ENCODE measurements around the gene TRAPPC4. TPM values are rescaled to one million over a fixed set of nuclear protein-coding genes. Genes with fewer than 3 reads are reported as not detected.

The TRAPPC4 gene
- total and polyA plus RNA-seq, 2 experiments from 2014 or later = 56.1 to 166 TPM

DNA sequence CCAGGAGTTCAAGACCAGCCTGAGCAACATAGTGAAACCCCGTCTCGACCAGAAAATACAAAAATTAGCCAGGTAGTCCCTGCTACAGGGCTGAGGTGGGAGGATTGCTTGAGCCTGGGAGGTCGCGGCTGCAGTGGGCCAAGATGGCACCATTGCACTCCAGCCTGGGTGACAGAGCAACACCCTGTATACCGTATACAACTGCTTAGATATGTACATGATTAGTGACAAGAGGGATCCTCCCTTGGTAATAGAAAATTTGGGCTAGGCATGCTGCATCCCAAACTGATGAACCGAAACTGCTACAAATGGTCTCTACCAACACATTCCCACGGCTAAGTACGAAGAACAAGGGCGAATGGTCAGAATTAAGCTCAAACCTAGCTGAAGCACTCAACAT is 24.4 kb downstream of the TRAPPC4 start:
- no peak overlapping the region for H3K4me3 ChIP-seq
- H3K36me3 ChIP-seq = peaks cover 19% of the 10 kb centered on the region
- H3K27me3 ChIP-seq = no peaks in the 10 kb centered on the region
- no peak for TF ChIP-seq CTCF (IDR thresholded peaks at IDR 0.05; ENCODE audit: low read depth, low read length)
- no peak for DNase-seq (ENCODE audit: low read depth in 1 of 2, low spot score in 1 of 2)
- H3K27ac ChIP-seq = no peak overlapping the region
- no peaks in the 10 kb centered on the region for H3K4me1 ChIP-seq (ENCODE audit: low read depth)
- no peaks in the 10 kb centered on the region for H3K9me3 ChIP-seq (ENCODE audit: low read depth)

DNA sequence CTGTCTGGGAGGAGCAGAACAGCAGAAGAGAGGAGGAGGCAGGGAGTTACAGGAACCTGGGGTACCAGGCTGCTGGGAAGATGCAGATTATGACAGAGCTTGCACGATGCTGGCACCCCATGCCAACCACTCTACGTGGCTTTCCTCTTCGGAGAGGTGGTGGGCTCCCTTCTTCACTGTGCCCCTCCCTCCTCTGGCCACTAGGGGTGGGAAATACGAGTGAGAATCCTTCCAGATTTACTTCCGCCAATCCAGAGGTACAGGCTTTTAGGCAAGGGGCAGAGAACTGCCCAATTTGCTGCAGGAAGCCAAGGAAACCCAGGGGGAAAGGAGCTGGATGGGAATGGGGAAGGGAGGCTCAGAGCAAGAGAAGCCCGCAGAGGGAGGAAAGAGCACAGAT is 26.1 kb downstream of the TRAPPC4 start:
- H3K27ac ChIP-seq = no peak overlapping the region
- no peaks in the 10 kb centered on the region for H3K4me1 ChIP-seq (ENCODE audit: low read depth)
- peaks cover 31% of the 10 kb centered on the region for H3K36me3 ChIP-seq
- no peaks in the 10 kb centered on the region for H3K9me3 ChIP-seq (ENCODE audit: low read depth)
- H3K4me3 ChIP-seq = no peak overlapping the region
- TF ChIP-seq CTCF (IDR thresholded peaks at IDR 0.05; ENCODE audit: low read depth, low read length) = no peak
- no peak for DNase-seq (ENCODE audit: low read depth in 1 of 2, low spot score in 1 of 2)
- H3K27me3 ChIP-seq = no peaks in the 10 kb centered on the region

DNA sequence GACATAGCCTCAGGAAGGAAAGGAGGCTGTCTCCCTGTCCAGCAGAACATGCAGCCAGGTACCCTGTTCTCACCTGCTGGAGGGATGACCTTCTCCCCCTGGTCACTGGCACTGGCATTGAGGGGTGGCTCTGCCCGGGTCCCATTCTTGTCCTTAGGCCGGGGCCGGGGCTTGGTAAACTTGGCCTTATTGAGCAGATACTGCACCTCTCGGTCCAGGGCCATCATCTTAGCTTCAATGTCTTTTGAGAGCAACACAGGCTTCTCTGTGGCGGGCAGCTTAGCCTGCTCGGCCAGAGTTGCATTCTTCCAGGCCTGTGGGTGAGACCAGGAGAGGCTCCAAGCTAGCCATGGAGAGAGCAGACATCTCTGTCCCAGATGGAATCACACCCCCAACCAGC is 27.9 kb downstream of the TRAPPC4 start:
- H3K27me3 ChIP-seq = no peaks in the 10 kb centered on the region
- TF ChIP-seq CTCF (IDR thresholded peaks at IDR 0.05; ENCODE audit: low read depth, low read length) = no peak
- H3K4me3 ChIP-seq = no peak overlapping the region
- DNase-seq (ENCODE audit: low read depth in 1 of 2, low spot score in 1 of 2) = no peak
- no peaks in the 10 kb centered on the region for H3K4me1 ChIP-seq (ENCODE audit: low read depth)
- H3K9me3 ChIP-seq (ENCODE audit: low read depth) = no peaks in the 10 kb centered on the region
- H3K27ac ChIP-seq = no peak overlapping the region
- peaks cover 47% of the 10 kb centered on the region for H3K36me3 ChIP-seq

- DNase-seq (ENCODE audit: low read depth in 1 of 2, low spot score in 1 of 2) = no peak
- H3K36me3 ChIP-seq = peaks cover 51% of the 10 kb centered on the region
These were observed 28.6 kb downstream of the TRAPPC4 start for GRCh38 chr11:119047205-119047604.

DNA sequence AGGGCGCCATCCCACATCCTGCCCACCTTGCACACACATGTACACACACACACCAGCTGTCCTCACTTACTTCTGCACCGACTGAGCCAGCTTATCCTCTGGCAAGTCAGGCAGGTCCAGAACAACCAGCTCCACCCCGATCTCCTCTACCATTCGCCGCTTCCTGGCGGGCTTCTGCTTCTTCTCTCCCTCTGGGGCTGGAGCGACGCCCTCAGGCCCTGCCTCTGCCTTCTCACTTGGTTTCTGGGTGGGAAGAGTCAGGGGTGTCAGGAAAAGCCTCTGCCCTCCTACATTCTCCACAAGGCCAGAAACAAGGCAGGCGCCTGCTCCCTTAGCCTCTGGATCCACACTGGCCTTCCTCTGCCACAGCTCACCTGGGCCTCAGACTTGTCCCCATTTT is 30.1 kb downstream of the TRAPPC4 start:
- Histone ChIP-seq H3K27ac (no peak overlapping the region), H3K36me3 (peaks cover 64% of the 10 kb centered on the region), H3K27me3 (no peaks in the 10 kb centered on the region), H3K4me1 (ENCODE audit: low read depth) (no peaks in the 10 kb centered on the region), H3K9me3 (ENCODE audit: low read depth) (no peaks in the 10 kb centered on the region), H3K4me3 (no peak overlapping the region)
- TF ChIP-seq CTCF (IDR thresholded peaks at IDR 0.05; ENCODE audit: low read depth, low read length) = no peak
- DNase-seq (ENCODE audit: low read depth in 1 of 2, low spot score in 1 of 2) = no peak

More at GRCh38 chr11:119047205-119047604, 28.6 kb downstream of the TRAPPC4 start:
- Histone ChIP-seq H3K9me3 (ENCODE audit: low read depth) (no peaks in the 10 kb centered on the region), H3K4me3 (no peak overlapping the region), H3K4me1 (ENCODE audit: low read depth) (no peaks in the 10 kb centered on the region), H3K27ac (no peak overlapping the region), H3K27me3 (no peaks in the 10 kb centered on the region)
- no peak for TF ChIP-seq CTCF (IDR thresholded peaks at IDR 0.05; ENCODE audit: low read depth, low read length)

DNA sequence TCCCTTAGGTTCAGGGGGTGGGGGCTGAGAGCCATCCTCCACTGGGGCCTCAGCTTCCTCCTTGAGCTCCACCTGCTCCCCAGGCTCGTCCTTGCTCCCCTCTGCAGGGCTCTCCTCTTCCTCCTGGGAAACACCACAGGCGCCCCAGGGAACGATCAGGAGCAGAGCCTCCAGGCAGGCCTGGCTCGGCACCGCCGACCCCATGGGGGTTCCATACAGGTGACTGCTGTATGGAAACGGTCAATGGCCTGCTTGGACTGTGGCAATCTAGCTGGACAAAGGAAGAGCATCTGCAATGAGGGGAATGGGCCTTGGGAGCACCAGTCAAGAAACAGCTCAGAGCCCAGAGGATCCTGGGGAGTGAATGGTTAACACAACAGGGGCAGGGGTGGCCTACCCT is 30.5 kb downstream of the TRAPPC4 start:
- H3K36me3 ChIP-seq = peaks cover 69% of the 10 kb centered on the region
- H3K27ac ChIP-seq = no peak overlapping the region
- TF ChIP-seq CTCF (IDR thresholded peaks at IDR 0.05; ENCODE audit: low read depth, low read length) = no peak
- no peaks in the 10 kb centered on the region for H3K9me3 ChIP-seq (ENCODE audit: low read depth)
- no peak overlapping the region for H3K4me3 ChIP-seq
- no peak for DNase-seq (ENCODE audit: low read depth in 1 of 2, low spot score in 1 of 2)
- H3K4me1 ChIP-seq (ENCODE audit: low read depth) = no peaks in the 10 kb centered on the region
- H3K27me3 ChIP-seq = no peaks in the 10 kb centered on the region

All from cardiac muscle cell (in vitro differentiated cells and primary cell).